Mesendoderm (in vitro differentiated cells): ENCODE measurements around the gene ALKBH4.

Experiments
- DNase-seq: peaks from one replicate; pipeline ENCODE4 v3.0.0; 2013
- H2AK5ac ChIP-seq: 2 replicates; pipeline ENCODE4 v1.6.1; 2013; ENCODE audit warnings: low read length, inconsistent platforms
- H2BK120ac ChIP-seq: 2 replicates; pipeline ENCODE4 v1.6.1; 2013; ENCODE audit warnings: low read depth, mild to moderate bottlenecking, low read length, moderate library complexity, mixed read lengths
- H2BK15ac ChIP-seq: replicated peaks from 2 replicates; pipeline ENCODE4 v1.6.1; 2013; ENCODE audit warnings: low read depth, mild to moderate bottlenecking, moderate library complexity
- H2BK5ac ChIP-seq: 2 replicates; pipeline ENCODE4 v1.6.1; 2013; ENCODE audit warnings: low read length, inconsistent platforms
- H3K18ac ChIP-seq: 2 replicates; pipeline ENCODE4 v1.6.1; 2013; ENCODE audit warnings: mild to moderate bottlenecking, low read length, mixed read lengths
- H3K23ac ChIP-seq: one replicate; pipeline ENCODE4 v1.6.1; 2013; ENCODE audit warnings: low read length
- H3K27ac ChIP-seq: 2 replicates; pipeline ENCODE4 v1.5.1; 2013; ENCODE audit warnings: low read depth, mild to moderate bottlenecking, inconsistent platforms, low read length, moderate library complexity
- H3K27me3 ChIP-seq: 2 replicates; pipeline ENCODE4 v1.6.1; 2013; ENCODE audit warnings: low read length, control low read depth, mild to moderate bottlenecking, inconsistent platforms; ENCODE audit not compliant: insufficient read depth, poor library complexity
- H3K36me3 ChIP-seq: 2 replicates; pipeline ENCODE4 v1.6.1; 2013; ENCODE audit warnings: low read length, inconsistent platforms; ENCODE audit not compliant: control insufficient read depth, insufficient read depth
- H3K4ac ChIP-seq: one replicate; pipeline ENCODE4 v1.6.1; 2013; ENCODE audit warnings: low read depth, mild to moderate bottlenecking, low read length, moderate library complexity
- H3K4me1 ChIP-seq: 2 replicates; pipeline ENCODE4 v1.6.1; 2013; ENCODE audit warnings: low read depth, low read length, inconsistent platforms; ENCODE audit not compliant: control insufficient read depth
- H3K4me2 ChIP-seq: 2 replicates; pipeline ENCODE4 v1.6.1; 2013; ENCODE audit warnings: low read length
- H3K4me3 ChIP-seq: 2 replicates; pipeline ENCODE4 v1.5.1; 2013; ENCODE audit warnings: mild to moderate bottlenecking, low read length
- H3K56ac ChIP-seq: one replicate; pipeline ENCODE4 v1.6.1; 2013; ENCODE audit warnings: low read length
- H3K79me1 ChIP-seq: 2 replicates; pipeline ENCODE4 v1.6.1; 2013; ENCODE audit warnings: low read length, inconsistent platforms
- H3K79me2 ChIP-seq: 2 replicates; pipeline ENCODE4 v1.6.1; 2013; ENCODE audit warnings: mild to moderate bottlenecking, low read length; ENCODE audit not compliant: control insufficient read depth, insufficient read depth
- H3K9ac ChIP-seq: 2 replicates; pipeline ENCODE4 v1.6.1; 2013; ENCODE audit warnings: low read length, inconsistent platforms
- H4K5ac ChIP-seq: one replicate; pipeline ENCODE4 v1.6.1; 2013; ENCODE audit warnings: low read length
- H4K8ac ChIP-seq: one replicate; pipeline ENCODE4 v1.6.1; 2013; ENCODE audit warnings: low read depth, mild to moderate bottlenecking, control low read depth, low read length, moderate library complexity
- WGBS: extraction: QIAGEN DNeasy Blood & Tissue Kit; methylation state at CpG from one replicate; pipeline ENCODE4 v1.1.7; 2013; ENCODE audit warnings: low lambda C conversion rate, missing lambda C conversion rate; ENCODE audit not compliant: insufficient coverage; ENCODE audit errors: extremely low coverage; 5-methylcytosine and 5-hydroxymethylcytosine counted together

ALKBH4 gene

DNA sequence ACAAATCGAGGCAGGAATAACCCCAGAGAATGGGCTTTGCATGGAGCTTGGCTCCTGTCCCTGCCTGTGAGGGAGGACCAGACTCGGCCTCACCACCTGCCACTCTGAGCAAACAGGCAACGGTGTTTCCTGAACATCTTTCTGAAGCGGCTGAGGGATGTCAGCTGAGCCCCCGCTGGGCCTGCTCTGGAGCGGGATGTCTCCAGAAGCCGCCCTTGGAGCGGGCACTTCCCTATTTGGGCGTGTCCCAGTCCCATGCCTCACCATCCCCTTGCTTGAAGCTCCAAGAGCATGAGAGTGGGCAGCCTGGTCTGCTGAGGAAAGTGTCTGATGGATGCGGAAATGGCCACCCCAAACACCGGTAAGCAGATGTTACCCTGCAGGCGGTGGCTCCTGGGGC, 10.2 kb downstream of the ALKBH4 start:
- WGBS: no CpG with 5 or more reads among the region's 12 CpGs
- no peak overlapping the region for H2BK5ac ChIP-seq

DNA sequence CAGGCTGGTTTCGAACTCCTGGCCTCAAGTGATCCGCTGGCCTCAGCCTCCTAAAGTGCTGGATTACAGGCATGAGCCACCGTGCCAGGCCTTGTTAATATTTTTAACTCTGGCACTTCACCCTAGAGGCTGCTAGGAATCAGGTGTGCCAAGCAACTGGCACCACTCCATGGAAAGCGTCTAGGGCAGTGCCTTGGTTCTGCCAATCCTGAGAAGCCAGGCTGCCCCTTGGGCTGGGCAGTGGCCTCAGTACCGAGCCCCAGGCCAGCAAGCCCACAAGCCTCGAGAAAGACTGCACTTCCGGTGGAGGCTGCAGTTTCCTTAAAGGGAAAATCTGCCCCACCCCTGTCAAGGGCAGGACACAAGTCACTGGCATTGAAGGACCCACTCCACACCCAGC, 11.3 kb downstream of the ALKBH4 start:
- Histone ChIP-seq H3K4ac (no peak overlapping the region), H3K79me2 (no peaks in the 10 kb centered on the region), H3K79me1 (no peaks in the 10 kb centered on the region), H3K18ac (no peak overlapping the region), H3K4me1 (no peaks in the 10 kb centered on the region), H3K23ac (no peak overlapping the region), H3K36me3 (peaks cover 2% of the 10 kb centered on the region), H3K4me3 (no peak overlapping the region), H3K27ac (no peak overlapping the region), H2AK5ac (no peak overlapping the region), H4K8ac (no peak overlapping the region), H2BK15ac (no peak overlapping the region), H3K27me3 (no peaks in the 10 kb centered on the region), H3K9ac (no peak overlapping the region), H2BK5ac (no peak overlapping the region), H2BK120ac (no peak overlapping the region), H4K5ac (no peak overlapping the region), H3K4me2 (no peak overlapping the region), H3K56ac (no peak overlapping the region)
- DNase-seq: no peak
- no CpG with 5 or more reads among the region's 7 CpGs for WGBS

More for the DNA sequence above, 10.2 kb downstream of the ALKBH4 start:
- Histone ChIP-seq H3K27me3 (no peaks in the 10 kb centered on the region), H3K27ac (no peak overlapping the region), H4K8ac (no peak overlapping the region), H3K79me1 (no peaks in the 10 kb centered on the region), H4K5ac (no peak overlapping the region), H3K4me2 (no peak overlapping the region), H2BK120ac (no peak overlapping the region), H2AK5ac (no peak overlapping the region), H3K9ac (no peak overlapping the region), H3K36me3 (peaks cover 5% of the 10 kb centered on the region), H3K4me3 (no peak overlapping the region), H3K23ac (no peak overlapping the region), H3K18ac (no peak overlapping the region), H2BK15ac (no peak overlapping the region), H3K4ac (no peak overlapping the region), H3K79me2 (no peaks in the 10 kb centered on the region), H3K56ac (no peak overlapping the region), H3K4me1 (no peaks in the 10 kb centered on the region)
- no peak for DNase-seq

DNA sequence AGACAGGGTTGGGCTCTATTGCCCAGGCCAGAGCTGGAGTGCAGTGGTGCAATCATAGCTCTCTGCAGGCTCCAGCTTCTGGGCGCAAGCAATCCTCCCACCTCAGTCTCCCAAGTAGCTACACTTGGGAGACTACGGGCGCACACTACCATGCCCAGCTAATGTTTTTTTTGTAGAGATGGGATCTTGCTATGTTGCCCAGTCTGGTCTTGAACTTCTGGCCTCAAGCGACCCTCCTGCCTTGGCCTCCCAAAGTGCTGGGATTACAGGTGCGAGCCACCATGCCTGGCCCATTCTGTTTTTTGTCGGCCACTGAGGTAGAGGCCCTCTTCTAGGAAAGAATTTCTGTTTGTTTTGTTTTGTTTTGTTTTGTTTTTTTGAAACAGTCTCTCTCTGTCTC, 12.2 kb downstream of the ALKBH4 start:
- no peak overlapping the region for H3K4me2 ChIP-seq
- no peak overlapping the region for H4K8ac ChIP-seq
- H3K23ac ChIP-seq: no peak overlapping the region
- H2BK15ac ChIP-seq: no peak overlapping the region
- WGBS: no CpG with 5 or more reads among the region's 6 CpGs
- no peaks in the 10 kb centered on the region for H3K4me1 ChIP-seq
- H3K27ac ChIP-seq: no peak overlapping the region
- no peak overlapping the region for H3K4ac ChIP-seq
- no peak overlapping the region for H3K18ac ChIP-seq
- H3K56ac ChIP-seq: no peak overlapping the region
- no peak overlapping the region for H3K4me3 ChIP-seq
- no peak overlapping the region for H2BK120ac ChIP-seq
- no peaks in the 10 kb centered on the region for H3K79me2 ChIP-seq
- DNase-seq: no peak
- no peaks in the 10 kb centered on the region for H3K27me3 ChIP-seq
- no peaks in the 10 kb centered on the region for H3K79me1 ChIP-seq
- no peak overlapping the region for H3K9ac ChIP-seq
- no peak overlapping the region for H2AK5ac ChIP-seq
- H3K36me3 ChIP-seq: peaks cover 2% of the 10 kb centered on the region
- no peak overlapping the region for H2BK5ac ChIP-seq
- H4K5ac ChIP-seq: no peak overlapping the region

DNA sequence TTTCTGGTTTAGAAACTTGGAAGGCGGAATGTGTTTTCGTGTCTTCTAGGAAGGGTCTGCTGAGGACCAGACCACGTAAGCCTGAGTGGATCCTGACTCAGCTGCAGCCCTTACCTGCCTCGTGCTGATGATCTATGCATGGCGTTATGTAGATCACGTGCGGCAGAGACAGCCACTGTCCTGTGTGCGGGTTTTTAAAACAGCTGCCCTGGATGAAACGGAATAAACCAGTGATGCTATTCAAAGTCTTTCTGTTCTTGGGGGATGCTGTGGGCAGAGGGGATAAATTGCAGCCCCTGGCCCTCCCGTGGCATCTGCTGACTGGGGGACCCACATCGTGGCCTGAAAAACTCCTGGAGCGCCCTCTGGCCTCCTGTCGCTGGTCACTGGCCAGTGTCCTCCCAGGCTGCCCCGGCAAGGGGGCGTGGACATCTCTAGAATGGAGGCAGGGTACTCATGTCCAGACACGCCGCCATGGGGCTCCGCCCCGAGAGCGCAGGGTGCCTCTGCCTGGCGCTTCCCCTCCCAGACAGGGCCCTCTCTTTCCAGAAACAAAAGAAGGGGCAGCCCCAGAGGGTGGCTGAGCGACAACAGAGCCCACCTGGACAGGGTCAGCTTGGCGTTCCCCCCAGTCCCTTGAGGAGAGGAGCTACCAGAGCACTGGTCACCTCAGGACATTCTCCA, 13.2 kb downstream of the ALKBH4 start:
- H3K79me2 ChIP-seq: no peaks in the 10 kb centered on the region
- no peak overlapping the region for H4K5ac ChIP-seq
- no peak for DNase-seq
- H3K27ac ChIP-seq: no peak overlapping the region
- no peak overlapping the region for H2BK15ac ChIP-seq
- no CpG with 5 or more reads among the region's 23 CpGs for WGBS
- H3K9ac ChIP-seq: no peak overlapping the region
- H3K56ac ChIP-seq: no peak overlapping the region
- no peak overlapping the region for H3K23ac ChIP-seq
- H3K18ac ChIP-seq: no peak overlapping the region
- H3K4me1 ChIP-seq: no peaks in the 10 kb centered on the region
- H3K4ac ChIP-seq: no peak overlapping the region
- H3K79me1 ChIP-seq: no peaks in the 10 kb centered on the region
- no peak overlapping the region for H2BK120ac ChIP-seq
- no peak overlapping the region for H3K4me2 ChIP-seq
- no peaks in the 10 kb centered on the region for H3K27me3 ChIP-seq
- H2BK5ac ChIP-seq: no peak overlapping the region
- H2AK5ac ChIP-seq: no peak overlapping the region
- H3K36me3 ChIP-seq: no peaks in the 10 kb centered on the region
- no peak overlapping the region for H4K8ac ChIP-seq
- no peak overlapping the region for H3K4me3 ChIP-seq

DNA sequence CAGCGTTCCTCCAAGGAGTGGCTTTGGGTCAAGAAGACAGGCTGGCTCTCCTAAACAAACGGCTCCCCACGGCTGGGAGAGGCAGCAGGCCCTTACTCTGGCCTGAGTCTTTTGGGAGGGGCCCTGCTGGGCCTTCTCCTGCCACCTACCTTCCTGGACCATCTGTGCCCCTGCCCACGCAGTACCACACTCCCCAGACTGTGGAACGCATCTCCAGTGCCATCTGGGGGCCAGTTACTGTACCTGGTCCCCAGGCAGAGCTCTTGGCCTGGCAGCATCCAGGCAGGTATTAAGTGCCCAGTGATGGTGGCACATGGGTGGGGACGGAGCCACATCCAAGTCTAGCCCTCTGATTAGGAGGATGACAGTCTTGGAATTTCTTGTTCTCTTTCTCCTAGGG, 14.4 kb downstream of the ALKBH4 start:
- H2BK15ac ChIP-seq: no peak overlapping the region
- H4K5ac ChIP-seq: no peak overlapping the region
- H3K4me1 ChIP-seq: no peaks in the 10 kb centered on the region
- no peaks in the 10 kb centered on the region for H3K27me3 ChIP-seq
- H2AK5ac ChIP-seq: no peak overlapping the region
- H3K4ac ChIP-seq: no peak overlapping the region
- no peaks in the 10 kb centered on the region for H3K79me1 ChIP-seq
- H3K56ac ChIP-seq: no peak overlapping the region
- DNase-seq: no peak
- no peak overlapping the region for H3K27ac ChIP-seq
- no peak overlapping the region for H2BK5ac ChIP-seq
- H3K79me2 ChIP-seq: no peaks in the 10 kb centered on the region
- no peak overlapping the region for H3K18ac ChIP-seq
- no peak overlapping the region for H3K4me3 ChIP-seq
- H3K36me3 ChIP-seq: no peaks in the 10 kb centered on the region
- no CpG with 5 or more reads among the region's 6 CpGs for WGBS
- no peak overlapping the region for H4K8ac ChIP-seq
- H3K23ac ChIP-seq: no peak overlapping the region
- no peak overlapping the region for H3K9ac ChIP-seq
- H3K4me2 ChIP-seq: no peak overlapping the region
- no peak overlapping the region for H2BK120ac ChIP-seq

DNA sequence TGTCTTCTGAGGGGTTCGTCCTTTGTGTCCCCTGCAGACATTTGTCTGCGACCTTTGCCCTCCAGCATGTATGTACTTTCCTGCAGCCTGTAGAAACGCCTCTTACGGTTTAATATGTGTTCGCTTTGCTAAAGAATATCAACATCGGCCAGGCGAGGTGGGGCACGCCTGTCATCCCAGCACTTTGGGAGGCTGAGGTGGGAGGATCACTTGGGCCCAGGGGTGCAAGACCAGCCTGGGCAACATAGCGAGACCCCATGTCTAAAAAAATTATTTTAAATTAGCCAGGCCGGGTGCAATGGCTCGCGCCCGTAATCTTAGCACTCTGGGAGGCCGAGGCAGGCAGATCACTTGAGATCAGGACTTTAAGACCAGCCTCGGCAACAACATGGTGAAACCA, 15.5 kb downstream of the ALKBH4 start:
- Histone ChIP-seq H3K9ac (no peak overlapping the region), H3K18ac (no peak overlapping the region), H3K79me1 (no peaks in the 10 kb centered on the region), H3K4me3 (no peak overlapping the region), H3K23ac (no peak overlapping the region), H2BK5ac (no peak overlapping the region), H4K5ac (no peak overlapping the region), H2BK120ac (no peak overlapping the region), H3K56ac (no peak overlapping the region), H2AK5ac (no peak overlapping the region), H3K27me3 (no peaks in the 10 kb centered on the region), H3K4me2 (no peak overlapping the region), H3K79me2 (no peaks in the 10 kb centered on the region), H3K4ac (no peak overlapping the region), H3K27ac (no peak overlapping the region), H3K36me3 (no peaks in the 10 kb centered on the region), H4K8ac (no peak overlapping the region), H2BK15ac (no peak overlapping the region), H3K4me1 (no peaks in the 10 kb centered on the region)
- no peak for DNase-seq
- WGBS: no CpG with 5 or more reads among the region's 15 CpGs
